GM13976 (cell line): Measurements from ENCODE around the gene PLEKHJ1.

Source experiments
- DNase-seq: peaks from one replicate; pipeline ENCODE4 v3.0.0; 2012; ENCODE audit warnings: low spot score
- CTCF ChIP-seq: IDR thresholded peaks from 2 replicates; pipeline ENCODE4 v1.5.1; 2012; ENCODE audit warnings: borderline replicate concordance, mild to moderate bottlenecking; ENCODE audit not compliant: insufficient read depth; ENCODE audit errors: extremely low read depth, missing control alignments, control extremely low read depth
- in situ Hi-C: fragments of 300-500 bp; cut with MboI; formaldehyde crosslinking; loops from one replicate; pipeline ENCODE4 v1.12.0; 2022; ENCODE audit warnings: low sequenced_read_pairs, mixed read lengths, inconsistent platforms; ENCODE audit not compliant: unreplicated experiment

PLEKHJ1 gene

GRCh38 chr19:2232286-2233151 lies 3.6 kb downstream of the PLEKHJ1 start:
- DNase-seq: no peak
- in situ Hi-C loops: no loop called here
- no peak for TF ChIP-seq CTCF

- no peak for DNase-seq
- in situ Hi-C loops: no loop called here
- TF ChIP-seq CTCF: peak; percentile 4
Measured at GRCh38 chr19:2231621-2232221, 4.4 kb downstream of the PLEKHJ1 start.

DNA sequence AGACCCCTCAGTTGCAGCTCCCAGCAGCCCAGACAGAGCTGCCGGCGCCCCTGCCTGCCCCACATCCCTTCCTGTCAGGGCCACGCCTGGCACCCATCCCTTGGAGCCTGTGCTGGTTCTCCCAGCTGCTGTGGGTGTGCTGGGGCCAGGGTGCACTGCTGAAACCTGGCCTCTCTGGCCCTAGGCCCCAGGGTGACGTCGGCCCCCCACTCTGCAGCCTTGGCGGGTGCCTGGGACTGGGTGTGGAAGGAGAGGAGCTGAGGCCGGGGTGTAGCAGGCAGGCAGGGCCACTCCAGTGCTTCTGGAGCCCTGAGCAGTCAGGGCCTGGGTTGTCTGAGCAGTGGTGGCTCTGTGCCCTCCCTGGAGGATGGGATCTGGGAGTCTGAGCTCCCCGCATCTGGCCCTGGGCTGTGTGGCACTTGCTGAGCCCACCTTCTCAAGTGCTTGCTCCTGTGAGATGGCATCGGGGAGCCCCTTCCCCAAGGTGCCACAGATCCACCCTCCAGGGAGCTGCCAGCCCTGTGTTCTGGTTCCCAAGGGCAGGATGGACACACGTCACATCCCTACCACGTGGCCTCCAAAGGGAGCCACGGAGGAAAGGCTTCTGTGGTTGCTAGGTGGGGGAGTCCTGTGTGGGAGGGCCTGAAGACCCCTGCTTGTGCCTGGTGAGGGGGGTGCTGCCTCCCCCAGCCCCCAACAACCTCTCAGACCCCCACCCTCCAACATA lies 5.2 kb downstream of the PLEKHJ1 start:
- in situ Hi-C loops: no loop called here
- TF ChIP-seq CTCF: no peak
- DNase-seq: no peak

DNA sequence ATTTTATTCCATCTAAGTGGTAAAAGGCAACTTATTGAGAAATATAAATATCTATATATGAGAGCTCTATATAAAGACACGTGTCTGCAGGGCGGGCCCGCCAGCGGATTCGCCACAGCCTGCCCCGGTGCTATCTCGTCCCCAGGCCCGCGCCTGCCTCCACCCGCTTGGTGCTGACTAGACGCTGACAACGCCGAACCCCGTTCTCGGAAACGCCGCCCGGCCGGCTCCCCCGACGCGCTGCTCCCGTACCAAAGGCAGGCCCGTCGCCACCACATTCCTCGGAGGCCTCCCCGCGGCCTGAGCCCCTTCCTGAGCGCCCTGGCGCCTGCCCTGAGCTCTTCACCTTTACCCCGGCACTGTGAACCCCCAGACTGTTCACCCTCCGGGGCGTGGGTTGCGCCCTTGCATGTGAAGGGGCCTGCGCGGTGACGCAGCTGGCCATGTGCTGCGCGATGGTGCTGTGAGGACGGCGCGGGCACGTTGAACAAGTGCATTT lies 6.0 kb downstream of the PLEKHJ1 start:
- no peak for DNase-seq
- in situ Hi-C loops: no loop called here
- no peak for TF ChIP-seq CTCF

DNA sequence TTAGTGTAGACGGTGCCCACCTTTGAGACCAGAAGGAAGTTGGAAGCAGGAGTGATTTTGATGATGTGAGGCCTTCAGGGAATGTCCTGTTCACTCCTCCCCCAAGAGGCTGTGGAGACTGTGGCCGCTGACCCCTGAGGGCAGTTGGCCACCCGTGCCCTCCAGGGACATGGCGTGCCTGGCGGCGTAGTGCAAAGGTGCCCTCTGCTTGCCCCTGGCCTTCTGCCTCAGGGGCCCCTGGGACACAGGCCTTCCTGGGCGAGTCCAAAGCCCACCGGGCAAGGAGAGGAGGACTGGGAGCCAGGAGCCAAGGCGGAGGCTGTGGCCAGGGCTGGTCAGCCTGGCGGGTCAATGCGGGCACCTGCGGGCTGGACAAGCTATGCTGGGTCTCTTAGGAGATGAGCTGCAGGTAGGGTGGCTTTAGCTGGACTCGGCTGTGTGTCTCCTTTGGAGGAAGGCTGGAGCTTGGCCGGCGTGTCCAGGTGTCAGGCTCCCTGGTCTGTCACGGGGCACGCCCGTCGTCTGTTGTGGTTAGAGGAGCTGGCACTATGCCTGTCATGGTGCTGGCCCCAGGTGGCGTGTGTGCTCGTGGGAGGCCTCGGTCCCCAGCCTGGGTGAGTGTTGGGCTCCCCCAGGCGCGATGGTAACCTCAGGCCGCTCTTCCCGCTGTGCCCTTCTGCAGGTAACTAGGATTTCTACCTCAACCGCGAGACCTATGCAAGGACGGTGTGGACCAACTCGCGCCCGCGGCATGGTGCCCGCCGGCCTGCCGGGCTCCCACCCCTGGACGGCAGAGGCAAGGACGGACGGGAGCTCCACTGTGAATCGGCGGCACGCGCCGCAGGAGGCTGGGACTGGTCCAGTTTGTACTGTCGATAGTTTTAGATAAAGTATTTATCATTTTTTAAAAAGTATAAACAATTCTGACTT lies 6.8 kb downstream of the PLEKHJ1 start:
- no peak for DNase-seq
- in situ Hi-C loops: no loop called here
- no peak for TF ChIP-seq CTCF
